Right atrium auricular region (tissue), 2 donors: ENCODE data around the gene SPSB4. TPM values are rescaled to one million over a fixed set of nuclear protein-coding genes. Genes with fewer than 3 reads are reported as not detected.

ENCODE experiments used
- DNase-seq: peaks from one replicate; pipeline ENCODE4 v3.0.0-alpha.2; 2019; ENCODE audit warnings: low spot score
- H3K27ac ChIP-seq, 2 donors: fragments of 200-600 bp; sonication (generic); 1 replicate in 1 of 2; 2 replicates in 1 of 2; pipeline ENCODE4 v1.5.1; 2016 to 2019
- H3K27me3 ChIP-seq, 2 donors: fragments of 200-600 bp; sonication (generic); one replicate each; pipeline versions ENCODE4 v1.5.1 to v1.6.0; 2017 to 2019
- H3K36me3 ChIP-seq: fragments of 200-600 bp; sonication (generic); one replicate; pipeline ENCODE4 v1.5.1; 2016
- H3K4me1 ChIP-seq, 2 donors: fragments of 200-600 bp; sonication (generic); one replicate each; pipeline versions ENCODE4 v1.5.1 to v1.6.0; 2017 to 2019
- H3K4me3 ChIP-seq, 2 donors: fragments of 200-600 bp; sonication (generic); 1 replicate in 1 of 2; 2 replicates in 1 of 2; pipeline ENCODE4 v1.5.1; 2017 to 2019; ENCODE audit warnings: mild to moderate bottlenecking in 1 of 2, moderate library complexity in 1 of 2
- H3K9me3 ChIP-seq, 2 donors: fragments of 200-600 bp; sonication (generic); one replicate each; pipeline ENCODE4 v1.5.1; 2019
- total RNA-seq, 2 donors: library from RNA; depleted of rRNA; stranded (reverse); fragments of >200 nt; gene quantifications; one replicate each; pipeline ENCODE4 v1.1.0, GENCODE V29; 2016
- TF ChIP-seq, protein P1 (sequence below), 2 donors: fragments of 200-600 bp; sonication (generic); IDR thresholded peaks; one replicate each; pipeline ENCODE4 v1.5.1; 2019; ENCODE audit warnings: antibody characterized with exemption in 2 of 2

The SPSB4 gene
- total RNA-seq, 2 donors from 2014 or later, result 1.8 to 6.9 TPM

DNA sequence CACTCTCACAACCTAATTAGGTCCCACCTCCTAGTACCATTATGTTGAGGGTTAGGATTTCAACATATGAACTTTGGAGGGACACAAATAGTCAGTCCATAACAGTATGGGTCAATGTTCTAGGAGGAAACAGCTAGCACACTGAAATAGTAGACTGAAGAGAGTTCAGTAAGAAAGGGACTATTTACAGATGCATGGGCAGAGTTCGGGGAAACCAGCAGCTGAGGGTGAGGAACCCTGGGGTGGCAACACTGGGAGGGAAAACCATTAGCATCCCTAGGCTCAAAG, 102.5 kb downstream of the SPSB4 start:
- TF ChIP-seq, protein P1, sequence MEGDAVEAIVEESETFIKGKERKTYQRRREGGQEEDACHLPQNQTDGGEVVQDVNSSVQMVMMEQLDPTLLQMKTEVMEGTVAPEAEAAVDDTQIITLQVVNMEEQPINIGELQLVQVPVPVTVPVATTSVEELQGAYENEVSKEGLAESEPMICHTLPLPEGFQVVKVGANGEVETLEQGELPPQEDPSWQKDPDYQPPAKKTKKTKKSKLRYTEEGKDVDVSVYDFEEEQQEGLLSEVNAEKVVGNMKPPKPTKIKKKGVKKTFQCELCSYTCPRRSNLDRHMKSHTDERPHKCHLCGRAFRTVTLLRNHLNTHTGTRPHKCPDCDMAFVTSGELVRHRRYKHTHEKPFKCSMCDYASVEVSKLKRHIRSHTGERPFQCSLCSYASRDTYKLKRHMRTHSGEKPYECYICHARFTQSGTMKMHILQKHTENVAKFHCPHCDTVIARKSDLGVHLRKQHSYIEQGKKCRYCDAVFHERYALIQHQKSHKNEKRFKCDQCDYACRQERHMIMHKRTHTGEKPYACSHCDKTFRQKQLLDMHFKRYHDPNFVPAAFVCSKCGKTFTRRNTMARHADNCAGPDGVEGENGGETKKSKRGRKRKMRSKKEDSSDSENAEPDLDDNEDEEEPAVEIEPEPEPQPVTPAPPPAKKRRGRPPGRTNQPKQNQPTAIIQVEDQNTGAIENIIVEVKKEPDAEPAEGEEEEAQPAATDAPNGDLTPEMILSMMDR (IDR thresholded peaks at IDR 0.05), result no peak
- H3K9me3 ChIP-seq, result no peaks in the 10 kb centered on the region
- peak overlapping the region in 1 of 2 donors; percentile 35 for H3K27ac ChIP-seq
- H3K27me3 ChIP-seq, result no peaks in the 10 kb centered on the region
- DNase-seq, result no peak
- H3K4me3 ChIP-seq, result no peak overlapping the region
- H3K36me3 ChIP-seq, result no peaks in the 10 kb centered on the region
- peaks cover 0 to 27% of the 10 kb centered on the region in 2 donors for H3K4me1 ChIP-seq

DNA sequence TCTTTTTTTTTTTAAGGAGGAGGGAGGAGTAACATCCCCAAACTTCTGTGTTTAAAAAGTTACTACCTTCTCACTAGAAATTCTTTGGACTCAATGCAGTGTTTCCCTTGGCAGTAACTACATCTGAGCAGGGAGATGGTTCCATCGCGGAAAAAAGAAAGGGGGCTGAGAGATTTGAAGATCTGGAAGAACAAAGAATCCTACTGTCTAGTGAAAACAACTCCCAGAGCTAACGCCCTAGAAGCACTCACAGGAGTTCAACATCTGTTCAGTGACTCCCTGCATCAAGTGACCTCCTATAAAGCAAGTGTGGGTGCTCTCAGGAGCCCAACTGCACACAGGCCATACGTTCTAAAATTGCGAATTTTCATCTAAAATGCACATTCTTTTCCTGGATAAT, 113.7 kb downstream of the SPSB4 start:
- H3K4me3 ChIP-seq, result no peak overlapping the region
- DNase-seq, result no peak
- H3K36me3 ChIP-seq, result no peaks in the 10 kb centered on the region
- no peak overlapping the region for H3K27ac ChIP-seq
- no peaks in the 10 kb centered on the region for H3K27me3 ChIP-seq
- no peaks in the 10 kb centered on the region for H3K4me1 ChIP-seq
- H3K9me3 ChIP-seq, result peaks cover 0 to 14% of the 10 kb centered on the region in 2 donors
- TF ChIP-seq, protein P1 (IDR thresholded peaks at IDR 0.05), result no peak

DNA sequence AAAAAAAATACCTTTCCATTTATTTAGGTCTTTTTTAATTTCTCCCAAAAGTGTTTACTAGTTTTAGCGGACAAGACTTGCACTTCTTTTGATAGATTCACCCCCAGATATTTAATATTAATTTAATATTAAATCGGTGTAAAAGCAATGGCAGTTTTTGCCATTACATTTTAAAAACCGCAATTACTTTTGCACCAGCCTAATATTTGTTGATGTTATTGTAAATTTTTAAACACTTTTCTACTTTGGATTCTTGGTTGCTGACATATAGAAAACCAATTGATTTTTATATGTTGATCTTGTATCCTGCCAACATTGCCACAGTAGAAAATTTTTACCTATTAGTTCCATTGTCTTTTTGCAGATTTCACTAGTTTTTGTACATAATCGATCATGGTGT, 116.5 kb downstream of the SPSB4 start:
- DNase-seq, result no peak
- H3K9me3 ChIP-seq, result no peaks in the 10 kb centered on the region
- no peaks in the 10 kb centered on the region for H3K36me3 ChIP-seq
- TF ChIP-seq, protein P1 (IDR thresholded peaks at IDR 0.05), result no peak
- H3K27ac ChIP-seq, result no peak overlapping the region
- no peaks in the 10 kb centered on the region for H3K4me1 ChIP-seq
- H3K4me3 ChIP-seq, result no peak overlapping the region
- no peaks in the 10 kb centered on the region for H3K27me3 ChIP-seq

DNA sequence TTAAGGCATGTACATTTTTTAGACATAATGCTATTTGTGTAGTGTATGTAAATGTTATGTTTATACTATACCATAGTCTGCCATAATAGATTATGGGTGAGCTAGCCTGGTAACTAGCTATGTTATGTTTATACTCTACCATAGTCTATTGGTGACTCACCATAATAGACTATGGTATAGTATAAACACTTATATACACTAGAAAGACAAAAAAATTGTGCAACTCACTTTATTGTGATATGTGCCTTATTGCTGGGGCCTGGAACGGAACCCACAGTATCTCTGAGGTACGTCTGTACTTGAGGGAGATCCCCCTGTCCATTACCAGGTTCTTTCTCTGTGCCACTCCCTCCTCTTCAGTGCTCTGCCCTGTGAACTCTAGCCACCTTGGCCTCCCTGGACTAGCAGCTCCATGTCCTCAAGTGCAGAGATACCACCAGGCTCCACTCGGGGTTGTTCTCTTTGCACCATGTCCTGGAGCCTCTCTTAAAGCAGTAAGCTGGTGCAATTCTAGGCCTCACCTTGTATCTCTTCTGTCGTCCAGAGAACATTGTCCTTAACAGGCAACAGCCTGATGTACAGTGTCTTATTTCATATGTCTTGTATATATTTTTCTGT, 119.6 kb downstream of the SPSB4 start:
- DNase-seq, result no peak
- Histone ChIP-seq H3K27me3 (no peaks in the 10 kb centered on the region), H3K9me3 (no peaks in the 10 kb centered on the region), H3K36me3 (no peaks in the 10 kb centered on the region), H3K27ac (no peak overlapping the region), H3K4me3 (no peak overlapping the region), H3K4me1 (no peaks in the 10 kb centered on the region)
- TF ChIP-seq, protein P1 (IDR thresholded peaks at IDR 0.05), result no peak

DNA sequence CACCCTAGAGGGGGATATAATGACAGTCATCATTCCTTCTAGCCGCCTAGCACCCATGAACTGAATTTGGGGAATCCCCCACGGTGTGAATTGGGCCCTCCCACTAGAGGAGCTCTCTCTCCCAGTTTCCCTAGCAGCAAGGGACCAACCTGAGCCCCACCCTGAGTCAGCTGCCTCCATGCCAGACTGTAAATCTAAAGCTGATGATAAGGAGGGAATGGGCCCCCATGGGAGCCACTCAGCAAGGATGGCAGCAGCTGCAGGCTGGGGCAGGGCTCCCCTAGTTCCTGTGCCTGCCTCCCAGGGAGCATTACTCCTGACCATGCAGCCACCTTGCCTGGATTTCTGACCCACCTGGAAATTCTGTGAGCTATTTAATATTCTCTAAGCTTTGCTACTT, 123.5 kb downstream of the SPSB4 start:
- no peaks in the 10 kb centered on the region for H3K27me3 ChIP-seq
- TF ChIP-seq, protein P1 (IDR thresholded peaks at IDR 0.05), result no peak
- H3K4me1 ChIP-seq, result no peaks in the 10 kb centered on the region
- H3K27ac ChIP-seq, result no peak overlapping the region
- H3K36me3 ChIP-seq, result no peaks in the 10 kb centered on the region
- no peak overlapping the region for H3K4me3 ChIP-seq
- no peak for DNase-seq
- no peaks in the 10 kb centered on the region for H3K9me3 ChIP-seq

DNA sequence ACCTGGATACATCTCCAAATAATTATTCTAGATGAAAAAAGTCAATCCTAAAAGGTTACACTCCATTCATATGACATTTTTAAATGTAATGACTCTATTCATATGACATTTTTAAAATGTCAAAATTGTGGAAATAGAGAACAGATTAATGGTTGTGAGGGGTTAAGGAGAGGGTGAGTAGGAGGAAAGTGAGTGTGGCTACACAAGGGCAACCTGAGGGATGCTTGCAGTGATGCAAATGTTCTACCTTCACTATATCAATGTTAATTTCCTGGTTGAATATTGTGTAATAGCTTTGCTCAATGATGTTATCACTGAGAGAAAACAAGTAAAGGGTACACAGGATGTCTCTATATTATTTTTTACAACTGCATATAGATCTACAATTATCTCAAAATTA, 125.6 kb downstream of the SPSB4 start:
- TF ChIP-seq, protein P1 (IDR thresholded peaks at IDR 0.05), result no peak
- Histone ChIP-seq H3K4me1 (no peaks in the 10 kb centered on the region), H3K9me3 (no peaks in the 10 kb centered on the region), H3K36me3 (no peaks in the 10 kb centered on the region), H3K27ac (no peak overlapping the region), H3K4me3 (no peak overlapping the region), H3K27me3 (no peaks in the 10 kb centered on the region)
- no peak for DNase-seq
